K562 (cell line): Measurements from ENCODE around the gene RSF1.

Source experiments
- CHD4 ChIP-seq: fragments of 200-600 bp; sonication (generic); IDR thresholded peaks from 3 replicates; pipeline ENCODE4 v1.6.1; 2012; ENCODE audit warnings: low read depth, mild to moderate bottlenecking, mixed read lengths, low read length, inconsistent platforms; ENCODE audit not compliant: insufficient read depth, insufficient replicate concordance, poor library complexity, severe bottlenecking
- PML ChIP-seq: IDR thresholded peaks from 2 replicates; pipeline ENCODE4 v1.6.1; 2012; ENCODE audit warnings: low read length, inconsistent platforms
- ZFX ChIP-seq: sonication (generic); formaldehyde crosslinking; IDR thresholded peaks from 2 replicates; pipeline ENCODE4 v1.8.0; 2022; ENCODE audit warnings: mild to moderate bottlenecking, missing genetic modification reagents, moderate library complexity
- ZNF584 ChIP-seq: fragments of 200-800 bp; sonication (Bioruptor generic); IDR thresholded peaks from 2 replicates; pipeline ENCODE4 v1.6.1; 2016; ENCODE audit warnings: low read depth, mild to moderate bottlenecking, missing genetic modification characterization, missing compliant biosample characterization
- TF ChIP-seq, protein P1 (sequence below): fragments of 250-450 bp; sonication (Bioruptor Pico); IDR thresholded peaks from 2 replicates; pipeline ENCODE4 v1.8.0; 2021; ENCODE audit warnings: moderate library complexity, mild to moderate bottlenecking, inconsistent platforms
- TF ChIP-seq, protein P2 (sequence below): sonication (generic); formaldehyde crosslinking; IDR thresholded peaks from 2 replicates; pipeline ENCODE4 v1.8.0; 2022; ENCODE audit warnings: missing genetic modification reagents, mild to moderate bottlenecking, borderline replicate concordance

DNA sequence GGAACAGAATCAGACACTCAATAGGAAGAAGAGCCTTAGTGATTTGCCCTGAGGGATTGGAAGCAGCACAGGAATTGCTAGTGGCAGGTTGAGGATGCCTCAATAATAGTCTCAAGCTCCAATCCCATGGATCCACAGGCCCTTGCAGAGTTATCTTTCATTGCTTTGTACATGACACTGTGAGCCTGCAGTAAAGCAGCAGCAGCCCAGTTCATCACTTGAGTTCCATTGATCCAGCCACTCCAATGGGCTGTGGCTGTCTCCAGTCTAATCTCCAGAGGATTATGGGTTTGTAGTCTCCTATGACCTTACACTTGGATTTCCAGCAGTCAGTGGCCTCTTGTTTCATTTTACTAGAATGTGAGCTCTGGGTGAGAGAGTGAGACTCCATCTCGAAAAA, 45.8 kb upstream of the RSF1 start:
- no peak for TF ChIP-seq PML
- TF ChIP-seq, protein P1, sequence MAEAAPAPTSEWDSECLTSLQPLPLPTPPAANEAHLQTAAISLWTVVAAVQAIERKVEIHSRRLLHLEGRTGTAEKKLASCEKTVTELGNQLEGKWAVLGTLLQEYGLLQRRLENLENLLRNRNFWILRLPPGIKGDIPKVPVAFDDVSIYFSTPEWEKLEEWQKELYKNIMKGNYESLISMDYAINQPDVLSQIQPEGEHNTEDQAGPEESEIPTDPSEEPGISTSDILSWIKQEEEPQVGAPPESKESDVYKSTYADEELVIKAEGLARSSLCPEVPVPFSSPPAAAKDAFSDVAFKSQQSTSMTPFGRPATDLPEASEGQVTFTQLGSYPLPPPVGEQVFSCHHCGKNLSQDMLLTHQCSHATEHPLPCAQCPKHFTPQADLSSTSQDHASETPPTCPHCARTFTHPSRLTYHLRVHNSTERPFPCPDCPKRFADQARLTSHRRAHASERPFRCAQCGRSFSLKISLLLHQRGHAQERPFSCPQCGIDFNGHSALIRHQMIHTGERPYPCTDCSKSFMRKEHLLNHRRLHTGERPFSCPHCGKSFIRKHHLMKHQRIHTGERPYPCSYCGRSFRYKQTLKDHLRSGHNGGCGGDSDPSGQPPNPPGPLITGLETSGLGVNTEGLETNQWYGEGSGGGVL, result no peak
- no peak for TF ChIP-seq CHD4
- TF ChIP-seq, protein P2, sequence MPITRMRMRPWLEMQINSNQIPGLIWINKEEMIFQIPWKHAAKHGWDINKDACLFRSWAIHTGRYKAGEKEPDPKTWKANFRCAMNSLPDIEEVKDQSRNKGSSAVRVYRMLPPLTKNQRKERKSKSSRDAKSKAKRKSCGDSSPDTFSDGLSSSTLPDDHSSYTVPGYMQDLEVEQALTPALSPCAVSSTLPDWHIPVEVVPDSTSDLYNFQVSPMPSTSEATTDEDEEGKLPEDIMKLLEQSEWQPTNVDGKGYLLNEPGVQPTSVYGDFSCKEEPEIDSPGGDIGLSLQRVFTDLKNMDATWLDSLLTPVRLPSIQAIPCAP (CRISPR knock-in tag), result no peak
- TF ChIP-seq ZFX (CRISPR knock-in tag), result no peak
- no peak for TF ChIP-seq ZNF584 (CRISPR knock-in tag)
